Right lobe of liver (tissue), 4 donors: Measurements from ENCODE around the gene NUP210L.

Experiments
- POLR2A ChIP-seq: fragments of 450-650 bp; IDR thresholded peaks from one replicate; pipeline ENCODE4 v1.6.1; 2017; ENCODE audit warnings: antibody characterized with exemption, mild to moderate bottlenecking
- TF ChIP-seq, protein P1 (sequence below), 4 donors: fragments of 200-600 bp in 3 of 4; fragments of 450-650 bp in 1 of 4; IDR thresholded peaks; one replicate each; pipeline versions ENCODE4 v1.5.1 to v1.8.0; 2016 to 2022; ENCODE audit warnings: antibody characterized with exemption in 4 of 4, mild to moderate bottlenecking in 2 of 4
- donor health status: DM: no; HTN: no; CAD: no.
- donor health status: DM: no; HTN: no; CAD: no.
- donor health status: DM: no; HTN: yes; CAD: no.

DNA sequence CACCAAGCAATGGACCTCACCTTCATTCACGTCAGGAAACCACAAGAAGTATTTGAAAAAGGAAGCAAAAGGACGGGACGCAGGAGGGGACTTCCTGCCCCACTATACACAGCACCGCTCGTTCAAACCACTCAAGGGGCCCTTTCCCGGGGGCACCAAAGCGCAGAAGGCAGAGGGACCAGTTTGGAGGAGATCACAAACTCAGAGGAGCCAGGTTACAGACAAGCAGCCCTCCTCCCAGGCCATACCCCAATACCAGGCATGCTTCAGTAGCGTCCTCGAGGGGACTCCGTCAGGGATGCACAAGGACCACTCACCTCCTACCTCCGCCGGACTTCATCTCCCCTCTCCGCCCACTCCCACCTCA lies 197.1 kb downstream of the NUP210L start:
- TF ChIP-seq, protein P1, sequence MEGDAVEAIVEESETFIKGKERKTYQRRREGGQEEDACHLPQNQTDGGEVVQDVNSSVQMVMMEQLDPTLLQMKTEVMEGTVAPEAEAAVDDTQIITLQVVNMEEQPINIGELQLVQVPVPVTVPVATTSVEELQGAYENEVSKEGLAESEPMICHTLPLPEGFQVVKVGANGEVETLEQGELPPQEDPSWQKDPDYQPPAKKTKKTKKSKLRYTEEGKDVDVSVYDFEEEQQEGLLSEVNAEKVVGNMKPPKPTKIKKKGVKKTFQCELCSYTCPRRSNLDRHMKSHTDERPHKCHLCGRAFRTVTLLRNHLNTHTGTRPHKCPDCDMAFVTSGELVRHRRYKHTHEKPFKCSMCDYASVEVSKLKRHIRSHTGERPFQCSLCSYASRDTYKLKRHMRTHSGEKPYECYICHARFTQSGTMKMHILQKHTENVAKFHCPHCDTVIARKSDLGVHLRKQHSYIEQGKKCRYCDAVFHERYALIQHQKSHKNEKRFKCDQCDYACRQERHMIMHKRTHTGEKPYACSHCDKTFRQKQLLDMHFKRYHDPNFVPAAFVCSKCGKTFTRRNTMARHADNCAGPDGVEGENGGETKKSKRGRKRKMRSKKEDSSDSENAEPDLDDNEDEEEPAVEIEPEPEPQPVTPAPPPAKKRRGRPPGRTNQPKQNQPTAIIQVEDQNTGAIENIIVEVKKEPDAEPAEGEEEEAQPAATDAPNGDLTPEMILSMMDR (IDR thresholded peaks at IDR 0.05): no peak
- no peak for TF ChIP-seq POLR2A
